Neural progenitor cell (in vitro differentiated cells): ENCODE measurements around the gene CSTF1.

ENCODE experiments used
- CTCF ChIP-seq: fragments of 200-600 bp; sonication (generic); IDR thresholded peaks from 2 replicates; pipeline ENCODE4 v1.5.1; 2017; ENCODE audit warnings: antibody characterized with exemption, mild to moderate bottlenecking
- EZH2 ChIP-seq: fragments of 200-600 bp; sonication (generic); IDR thresholded peaks from 2 replicates; pipeline ENCODE4 v1.6.1; 2017; ENCODE audit warnings: antibody characterized with exemption, mild to moderate bottlenecking, moderate library complexity
- EZH2phosphoT487 ChIP-seq: fragments of 200-600 bp; sonication (generic); IDR thresholded peaks from 2 replicates; pipeline ENCODE4 v1.6.1; 2017; ENCODE audit warnings: antibody characterized with exemption

GRCh38 chr20:56392881-56393482 lies 537 bp downstream of the CSTF1 start:
- no peak for TF ChIP-seq CTCF
- TF ChIP-seq EZH2 = peak; percentile 13
- no peak for TF ChIP-seq EZH2phosphoT487
